ENCODE data around the gene DHRS2.

- TF ChIP-seq MXI1 (conservative IDR thresholded peaks at IDR 0.05; ENCODE audit: poor library complexity, severe bottlenecking) (no peak), CTCF (IDR thresholded peaks at IDR 0.05; ENCODE audit: poor library complexity, severe bottlenecking) (no peak), SMC3 (conservative IDR thresholded peaks at IDR 0.05; ENCODE audit: poor library complexity) (no peak)
Measured at GRCh38 chr14:23618415-23618988, 17.7 kb upstream of the DHRS2 start.
